ENCODE measurements around the gene MFN2.
"Not testable (repeated sequence)": the region's sequence is repeated elsewhere in the genome, so short reads cannot be mapped to it uniquely, and the experiment has no call there.

MFN2 gene

DNA sequence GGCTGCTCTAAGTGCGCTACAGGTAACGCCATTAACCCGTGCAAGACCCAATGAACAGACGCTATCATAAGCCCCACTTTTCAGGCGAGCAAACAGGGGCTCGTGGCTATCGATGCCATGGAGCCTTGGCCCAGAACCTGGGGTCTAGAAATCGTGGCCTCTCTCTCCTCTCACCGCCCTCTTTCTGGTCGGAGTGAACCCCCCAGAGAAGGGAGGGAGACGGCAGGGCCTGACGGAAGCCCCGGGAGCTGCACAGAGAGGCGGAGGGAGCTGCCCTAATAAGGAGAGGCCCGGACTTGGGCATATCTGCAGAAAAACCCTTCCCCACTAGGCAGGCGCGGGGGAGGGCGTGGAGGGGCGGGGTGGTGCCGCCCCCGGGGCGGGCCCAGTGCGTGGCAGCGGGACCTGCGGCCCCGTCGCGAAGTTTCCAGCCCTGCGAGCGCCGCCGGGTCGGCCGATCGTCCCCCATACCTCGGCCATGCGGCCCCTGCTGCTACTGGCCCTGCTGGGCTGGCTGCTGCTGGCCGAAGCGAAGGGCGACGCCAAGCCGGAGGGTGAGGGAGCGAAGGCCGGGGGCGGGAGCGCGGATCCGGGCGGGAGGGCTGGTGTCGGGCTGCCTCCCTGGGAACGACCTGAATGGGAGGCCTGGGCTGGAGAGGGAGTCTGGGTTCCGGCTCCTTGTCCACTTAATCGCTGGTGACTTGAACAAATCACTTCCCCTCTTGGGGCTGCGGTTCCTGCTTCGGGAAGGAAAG is 45.8 kb upstream of the MFN2 start, which contains the start of gene PLOD1:
Gene PLOD1, plus strand, starts transcription at position 416 of the 755 bp plus-strand sequence. Its CDS starts 63 bp downstream, at position 479.
- no peaks in the 10 kb centered on the region for H4K20me1 ChIP-seq (ENCODE audit: insufficient read depth, low read length)
- H3K27ac ChIP-seq (ENCODE audit: low read depth, low read length, poor library complexity, severe bottlenecking): peak within 1 kb of the TSS; percentile 56
- H3K9me3 ChIP-seq (ENCODE audit: low read length): no peaks in the 10 kb centered on the region
- H3K4me2 ChIP-seq (ENCODE audit: low read length): peak within 1 kb of the TSS; percentile 85
- no peaks in the 10 kb centered on the region for H3K27me3 ChIP-seq (ENCODE audit: insufficient read depth, low read length)
- no peaks in the 10 kb centered on the region for H3F3A ChIP-seq (ENCODE audit: insufficient read depth, low read length)
- H3K9ac ChIP-seq (ENCODE audit: low read length): peak within 1 kb of the TSS; percentile 94
- peaks cover 4% of the 10 kb centered on the region; the same call in 1 of the 2 replicates for H3K36me3 ChIP-seq (ENCODE audit: insufficient read depth, low read length)
- peak within 1 kb of the TSS; percentile 90 for H3K4me3 ChIP-seq (ENCODE audit: low read depth, low read length, poor library complexity, severe bottlenecking)
- H3K9me2 ChIP-seq (ENCODE audit: low read depth, low read length): no peaks in the 10 kb centered on the region
- TF ChIP-seq, protein P1, sequence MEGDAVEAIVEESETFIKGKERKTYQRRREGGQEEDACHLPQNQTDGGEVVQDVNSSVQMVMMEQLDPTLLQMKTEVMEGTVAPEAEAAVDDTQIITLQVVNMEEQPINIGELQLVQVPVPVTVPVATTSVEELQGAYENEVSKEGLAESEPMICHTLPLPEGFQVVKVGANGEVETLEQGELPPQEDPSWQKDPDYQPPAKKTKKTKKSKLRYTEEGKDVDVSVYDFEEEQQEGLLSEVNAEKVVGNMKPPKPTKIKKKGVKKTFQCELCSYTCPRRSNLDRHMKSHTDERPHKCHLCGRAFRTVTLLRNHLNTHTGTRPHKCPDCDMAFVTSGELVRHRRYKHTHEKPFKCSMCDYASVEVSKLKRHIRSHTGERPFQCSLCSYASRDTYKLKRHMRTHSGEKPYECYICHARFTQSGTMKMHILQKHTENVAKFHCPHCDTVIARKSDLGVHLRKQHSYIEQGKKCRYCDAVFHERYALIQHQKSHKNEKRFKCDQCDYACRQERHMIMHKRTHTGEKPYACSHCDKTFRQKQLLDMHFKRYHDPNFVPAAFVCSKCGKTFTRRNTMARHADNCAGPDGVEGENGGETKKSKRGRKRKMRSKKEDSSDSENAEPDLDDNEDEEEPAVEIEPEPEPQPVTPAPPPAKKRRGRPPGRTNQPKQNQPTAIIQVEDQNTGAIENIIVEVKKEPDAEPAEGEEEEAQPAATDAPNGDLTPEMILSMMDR (IDR thresholded peaks at IDR 0.05; ENCODE audit: low read length): no peak
- no peak for TF ChIP-seq EZH2 (IDR thresholded peaks at IDR 0.05; ENCODE audit: borderline replicate concordance, low read length)
- peak within 1 kb of the TSS; percentile 50 for H2AFZ ChIP-seq (ENCODE audit: low read length)
- H3K79me2 ChIP-seq (ENCODE audit: insufficient read depth, low read length): peaks cover 7% of the 10 kb centered on the region; the same call in 1 of the 2 replicates
- peaks cover 38% of the 10 kb centered on the region for H3K4me1 ChIP-seq (ENCODE audit: insufficient read depth, low read length, severe bottlenecking)

DNA sequence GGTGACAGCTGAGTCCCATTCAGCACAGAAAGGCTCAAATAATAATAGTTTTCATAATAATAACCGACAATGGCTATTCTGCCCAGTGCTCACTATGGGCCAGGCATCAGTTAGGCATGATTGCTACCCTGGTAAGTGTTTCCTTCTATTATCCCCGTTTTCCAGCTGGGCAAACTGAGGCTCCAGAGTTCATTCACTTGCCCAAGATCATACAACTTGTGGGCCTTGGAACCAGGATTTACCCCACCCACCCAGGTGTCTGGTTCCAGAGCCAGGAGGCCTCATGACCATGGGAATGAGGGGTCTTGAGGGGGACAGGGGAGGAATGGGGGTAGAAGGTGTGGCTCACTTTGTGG is 45.2 kb upstream of the MFN2 start:
- no peak for TF ChIP-seq EZH2 (IDR thresholded peaks at IDR 0.05; ENCODE audit: borderline replicate concordance, low read length)
- TF ChIP-seq, protein P1 (IDR thresholded peaks at IDR 0.05; ENCODE audit: low read length): no peak
- peaks cover 7% of the 10 kb centered on the region; the same call in 1 of the 2 replicates for H3K79me2 ChIP-seq (ENCODE audit: insufficient read depth, low read length)

DNA sequence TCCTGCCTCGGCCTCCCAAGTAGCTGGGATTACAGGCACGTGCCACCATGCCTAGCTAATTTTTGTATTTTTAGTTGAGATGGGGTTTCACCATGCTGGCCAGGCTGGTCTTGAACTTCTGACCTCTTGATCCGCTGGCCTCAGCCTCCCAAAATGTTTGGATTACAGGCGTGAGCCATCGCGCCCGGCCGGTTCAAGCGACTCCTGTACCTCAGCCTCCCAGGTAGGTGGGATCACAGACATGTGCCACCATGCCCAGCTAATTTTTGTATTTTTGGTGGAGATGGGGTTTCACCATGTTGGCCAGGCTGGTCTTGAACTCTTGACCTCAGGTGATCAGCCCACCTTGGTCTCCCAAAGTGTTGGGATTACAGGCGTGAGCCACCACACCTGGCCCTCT is 44.5 kb upstream of the MFN2 start:
- not testable (repeated sequence) for H4K20me1 ChIP-seq (ENCODE audit: insufficient read depth, low read length); H3K27ac ChIP-seq (ENCODE audit: low read depth, low read length, poor library complexity, severe bottlenecking); H2AFZ ChIP-seq (ENCODE audit: low read length); H3F3A ChIP-seq (ENCODE audit: insufficient read depth, low read length); H3K27me3 ChIP-seq (ENCODE audit: insufficient read depth, low read length); H3K9me3 ChIP-seq (ENCODE audit: low read length); H3K36me3 ChIP-seq (ENCODE audit: insufficient read depth, low read length); H3K9me2 ChIP-seq (ENCODE audit: low read depth, low read length); H3K9ac ChIP-seq (ENCODE audit: low read length); H3K79me2 ChIP-seq (ENCODE audit: insufficient read depth, low read length)
- H3K4me3 ChIP-seq (ENCODE audit: low read depth, low read length, poor library complexity, severe bottlenecking): peak overlapping the region; percentile 90
- H3K4me2 ChIP-seq (ENCODE audit: low read length): peak overlapping the region; percentile 30; the same call in 1 of the 2 replicates
- peaks cover 27% of the 10 kb centered on the region for H3K4me1 ChIP-seq (ENCODE audit: insufficient read depth, low read length, severe bottlenecking)

More for the DNA sequence above, 45.2 kb upstream of the MFN2 start:
- peak overlapping the region; percentile 90 for H3K4me3 ChIP-seq (ENCODE audit: low read depth, low read length, poor library complexity, severe bottlenecking)
- peaks cover 4% of the 10 kb centered on the region; the same call in 1 of the 2 replicates for H3K36me3 ChIP-seq (ENCODE audit: insufficient read depth, low read length)
- H3K9me2 ChIP-seq (ENCODE audit: low read depth, low read length): no peaks in the 10 kb centered on the region
- no peaks in the 10 kb centered on the region for H4K20me1 ChIP-seq (ENCODE audit: insufficient read depth, low read length)
- no peaks in the 10 kb centered on the region for H3F3A ChIP-seq (ENCODE audit: insufficient read depth, low read length)
- no peaks in the 10 kb centered on the region for H3K27me3 ChIP-seq (ENCODE audit: insufficient read depth, low read length)
- peaks cover 33% of the 10 kb centered on the region for H3K4me1 ChIP-seq (ENCODE audit: insufficient read depth, low read length, severe bottlenecking)
- peak overlapping the region; percentile 94 for H3K9ac ChIP-seq (ENCODE audit: low read length)
- H3K27ac ChIP-seq (ENCODE audit: low read depth, low read length, poor library complexity, severe bottlenecking): peak overlapping the region; percentile 16
- no peaks in the 10 kb centered on the region for H3K9me3 ChIP-seq (ENCODE audit: low read length)
- H3K4me2 ChIP-seq (ENCODE audit: low read length): peak overlapping the region; percentile 85
- H2AFZ ChIP-seq (ENCODE audit: low read length): no peak overlapping the region

Measured in OCI-LY1 (cell line).